ENCODE results near the gene HOOK2.

Gene HOOK2

DNA sequence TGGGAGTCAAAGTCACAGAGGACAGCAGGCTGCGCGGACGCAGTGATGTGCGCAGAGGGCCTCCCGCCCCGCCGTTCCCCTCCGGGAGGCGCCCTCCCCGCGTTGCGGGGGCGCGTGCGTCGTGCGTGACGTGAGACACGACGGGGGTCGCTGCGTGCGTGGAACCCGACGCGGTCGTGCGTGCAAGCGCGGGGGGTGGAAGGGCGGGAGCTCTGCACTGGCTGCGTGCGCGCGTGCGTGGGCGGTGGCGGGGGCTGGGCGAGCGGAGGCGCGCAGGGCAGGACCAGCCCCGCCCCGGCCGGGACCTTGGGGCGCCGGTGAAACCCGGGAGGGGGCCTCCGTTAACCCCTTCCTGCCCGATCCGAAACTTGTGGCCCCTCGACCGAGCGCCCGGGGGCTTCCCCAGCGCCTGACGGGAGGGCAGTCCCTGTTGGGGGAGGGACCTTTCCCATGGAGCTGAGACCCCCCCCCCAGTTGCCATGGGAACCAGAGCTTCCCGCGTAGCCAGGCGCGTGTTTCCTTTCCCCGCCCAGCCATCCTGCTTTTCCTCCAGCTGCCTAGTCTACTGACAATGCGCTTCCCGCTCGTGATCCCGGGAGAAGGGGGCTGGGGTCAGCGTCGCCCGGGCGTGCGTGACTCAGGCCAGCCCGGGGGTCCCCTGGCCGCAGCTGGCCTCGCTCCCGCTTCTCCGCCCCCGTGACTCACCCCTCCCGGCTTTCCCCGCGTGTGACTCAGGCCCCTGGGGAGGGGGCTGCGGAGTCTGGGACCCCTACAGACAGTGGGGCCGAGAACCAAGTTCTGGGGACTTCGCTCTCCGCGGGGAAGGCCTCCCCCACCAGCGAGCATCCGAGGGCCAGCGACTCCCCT lies 7.3 kb upstream of the HOOK2 start:
- DNase-seq, result no peak

DNA sequence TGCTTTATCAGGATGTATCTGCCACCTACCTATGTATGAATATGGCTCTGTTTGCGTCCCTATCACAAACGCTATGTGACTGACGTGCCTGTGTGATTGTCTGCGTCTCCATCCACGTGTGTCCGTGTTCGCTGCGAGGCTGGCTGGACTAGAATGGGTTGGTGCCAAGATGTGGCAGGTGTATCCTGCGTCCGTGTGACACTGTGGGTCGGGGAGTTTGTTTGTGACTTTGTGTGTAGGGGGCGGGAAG lies 6.7 kb upstream of the HOOK2 start:
- no peak for DNase-seq

DNA sequence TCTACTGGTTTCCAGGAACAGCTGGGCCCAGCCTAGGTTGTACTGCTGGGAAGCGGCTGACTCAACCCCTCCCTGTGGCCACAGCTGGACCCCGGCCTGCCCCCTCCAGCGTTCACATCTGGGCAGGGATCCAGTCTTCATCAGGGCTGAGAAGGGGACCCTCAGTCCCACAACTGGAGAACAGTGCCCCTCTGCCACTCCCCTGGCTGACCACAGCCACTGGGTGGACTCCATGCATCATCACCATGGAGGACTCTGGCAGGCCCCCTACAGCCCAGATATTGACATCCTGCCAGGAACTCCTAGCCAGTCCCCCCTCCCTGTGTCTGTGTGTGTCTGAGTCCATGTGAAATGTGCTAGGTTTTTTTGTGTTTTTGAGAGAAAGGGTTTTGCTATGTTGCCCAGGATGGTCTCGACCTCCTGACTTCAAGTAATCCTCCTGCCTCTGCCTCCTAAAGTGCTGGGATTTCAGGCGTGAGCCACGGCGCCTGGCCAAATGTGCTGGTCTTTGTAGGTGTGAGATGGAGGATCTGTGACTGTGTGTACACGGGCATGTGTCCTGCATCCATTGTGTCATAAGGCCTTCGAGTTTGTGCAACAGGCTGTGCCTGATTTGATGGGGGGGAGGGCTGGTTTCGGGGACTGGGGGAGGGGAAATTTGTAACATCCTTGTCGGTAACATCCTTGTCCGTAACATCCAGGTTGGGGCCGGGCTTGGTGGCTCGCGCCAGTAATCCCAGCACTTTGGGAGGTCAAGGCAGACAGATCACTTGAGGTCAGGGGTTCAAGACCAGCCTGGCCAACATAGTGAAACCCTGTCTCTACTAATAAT lies 4.0 kb upstream of the HOOK2 start:
- no peak for DNase-seq

DNA sequence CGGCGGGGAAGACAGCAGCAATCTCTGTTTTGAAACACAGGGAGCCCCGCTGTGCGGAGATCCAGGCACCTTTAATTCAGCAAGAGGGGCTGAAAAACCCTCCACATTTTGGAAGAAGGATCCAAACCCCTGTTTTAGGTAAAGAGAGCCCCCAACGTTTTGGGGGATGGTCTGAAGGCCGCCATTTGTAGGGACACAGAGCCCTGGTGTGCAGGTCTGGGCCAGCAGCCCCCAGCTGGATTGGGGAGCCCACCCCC lies 3.5 kb upstream of the HOOK2 start:
- no peak for DNase-seq

DNA sequence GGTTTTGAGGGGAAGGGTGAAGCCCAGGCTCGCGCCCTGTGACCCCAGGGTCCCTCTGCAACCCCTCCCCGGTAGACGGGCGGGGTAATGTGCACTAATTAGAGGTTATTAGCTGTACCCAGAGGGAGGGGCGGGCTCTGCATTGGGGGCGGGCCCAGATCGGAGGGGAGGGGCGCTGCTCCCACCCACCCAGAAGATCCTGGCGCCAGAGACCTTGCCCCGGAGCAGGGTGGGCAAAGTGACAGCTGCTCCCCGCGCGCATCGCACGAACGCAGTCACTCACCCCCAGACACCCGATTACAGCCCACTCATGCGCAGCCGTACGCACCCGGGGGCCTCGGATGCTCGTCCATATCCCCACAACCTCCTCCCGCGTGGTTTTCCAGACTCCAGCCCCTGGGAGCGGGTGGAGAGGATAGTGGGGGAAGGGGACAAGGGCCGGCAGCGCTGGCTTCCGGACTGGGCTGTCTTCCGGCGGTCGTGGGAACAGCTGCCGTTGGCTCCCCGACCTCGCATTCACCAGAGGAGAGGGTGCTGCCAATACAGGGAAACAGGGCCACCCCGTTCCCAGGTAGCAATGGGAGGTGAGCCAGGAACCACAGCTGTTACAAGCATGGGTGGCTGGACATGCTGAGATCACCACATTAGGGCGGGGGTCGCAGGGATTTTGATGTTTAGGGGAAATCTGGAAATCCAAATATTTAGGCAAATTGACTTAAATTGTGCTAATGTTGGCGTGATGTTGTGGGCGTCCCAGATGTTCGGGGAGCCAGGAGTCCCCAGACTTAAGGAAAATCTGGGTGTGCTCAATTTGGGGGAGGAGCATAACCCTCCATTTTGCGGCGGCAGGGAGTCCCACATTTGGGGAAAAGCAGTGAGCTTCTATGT lies 2.9 kb upstream of the HOOK2 start:
- no peak for DNase-seq

DNA sequence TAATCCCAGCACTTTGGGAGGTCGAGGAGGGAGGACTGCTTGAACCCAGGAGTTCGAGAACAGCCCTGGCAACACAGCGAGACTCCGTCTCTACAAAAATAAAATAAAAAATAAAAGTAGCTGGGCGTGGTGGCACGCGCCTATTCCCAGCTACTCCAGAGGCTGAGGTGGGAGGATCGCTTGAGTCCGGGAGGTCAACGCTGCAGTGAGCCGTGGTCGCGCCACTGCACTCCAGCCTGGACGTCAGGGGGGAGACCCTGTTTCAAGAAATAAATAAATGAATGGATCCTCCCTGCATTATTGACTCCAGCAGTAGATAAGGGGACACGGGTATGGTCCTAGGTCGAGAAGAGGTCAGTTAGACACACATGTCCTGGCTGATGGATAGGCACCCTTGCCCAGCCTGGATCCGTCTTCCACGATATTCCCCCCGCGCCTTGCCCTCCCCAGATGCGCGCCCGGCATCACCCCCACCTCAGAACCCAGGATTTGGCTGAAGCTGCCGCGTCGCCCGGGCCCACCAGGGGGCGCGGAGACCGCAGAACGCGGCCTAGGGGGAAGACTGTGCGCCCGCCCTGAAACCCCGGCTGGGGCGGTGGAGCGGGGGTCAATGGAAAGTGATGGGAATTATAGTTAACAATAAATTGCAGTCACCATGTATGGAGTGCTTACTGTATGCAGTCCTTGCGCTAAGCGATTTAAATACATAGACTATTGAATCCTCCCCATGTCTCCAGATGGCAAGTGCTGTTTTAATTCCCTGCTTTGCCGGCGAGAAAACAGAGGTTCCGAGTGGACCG lies 2.1 kb upstream of the HOOK2 start:
- peak; percentile 24 for DNase-seq

DNA sequence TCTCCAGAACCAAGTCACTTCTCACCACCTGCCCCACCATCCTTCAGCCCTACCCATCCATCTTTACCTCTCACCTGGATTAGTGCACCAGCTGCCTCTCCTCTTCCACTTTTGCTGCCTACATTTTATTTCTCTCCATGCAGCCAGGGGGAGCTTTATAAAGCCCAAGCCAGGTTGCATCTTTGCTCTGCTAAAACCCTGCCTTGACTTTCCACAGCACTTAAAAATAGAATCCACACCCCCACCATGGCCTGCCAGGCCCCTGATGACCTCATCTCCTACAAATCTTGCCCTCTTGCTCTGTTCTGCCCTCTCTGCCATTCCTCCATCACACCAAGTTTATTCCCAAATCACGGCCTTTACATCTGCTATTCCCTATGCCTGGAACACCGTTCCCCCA lies 1.8 kb downstream of the HOOK2 start:
- no peak for DNase-seq

DNA sequence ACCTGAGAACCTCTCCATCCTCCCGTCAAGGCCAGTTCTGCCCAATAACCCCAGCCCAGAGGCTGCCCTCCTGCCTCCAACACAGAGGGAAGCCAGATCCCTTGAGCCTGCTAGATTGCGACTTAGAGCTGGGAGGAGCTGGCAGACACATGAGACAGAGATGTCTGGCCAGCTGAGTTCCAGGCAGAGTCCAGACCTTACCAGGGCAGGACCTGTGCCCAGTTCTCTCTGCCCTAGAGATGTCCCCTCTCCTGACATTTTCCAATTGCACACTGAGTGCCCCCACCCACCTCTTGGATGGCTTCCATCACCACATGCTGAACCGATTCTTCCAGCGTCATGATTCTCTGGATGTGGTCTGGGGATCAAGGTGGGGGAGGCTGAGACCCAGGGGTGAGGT lies 3.0 kb downstream of the HOOK2 start:
- DNase-seq, result no peak

DNA sequence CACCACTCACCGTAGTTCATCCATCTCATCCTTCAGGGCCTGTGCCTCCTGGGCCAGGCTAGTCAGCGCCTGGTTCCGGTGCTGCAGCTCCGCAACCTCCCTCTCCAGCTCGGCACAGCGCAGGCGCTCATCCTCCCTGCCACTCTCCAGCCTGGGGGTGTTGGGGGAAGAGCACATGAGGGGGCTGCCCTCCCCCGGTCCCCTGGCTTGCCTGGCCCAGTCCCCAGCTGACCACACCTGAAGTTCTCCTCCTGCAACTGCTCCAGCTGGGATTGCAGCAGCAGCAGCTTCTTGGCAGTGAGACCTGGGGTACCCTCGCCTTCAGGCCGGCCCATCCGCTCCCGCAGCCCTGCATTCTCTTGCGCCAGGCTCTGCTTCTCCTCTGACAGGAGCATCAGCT lies 4.4 kb downstream of the HOOK2 start:
- no peak for DNase-seq

DNA sequence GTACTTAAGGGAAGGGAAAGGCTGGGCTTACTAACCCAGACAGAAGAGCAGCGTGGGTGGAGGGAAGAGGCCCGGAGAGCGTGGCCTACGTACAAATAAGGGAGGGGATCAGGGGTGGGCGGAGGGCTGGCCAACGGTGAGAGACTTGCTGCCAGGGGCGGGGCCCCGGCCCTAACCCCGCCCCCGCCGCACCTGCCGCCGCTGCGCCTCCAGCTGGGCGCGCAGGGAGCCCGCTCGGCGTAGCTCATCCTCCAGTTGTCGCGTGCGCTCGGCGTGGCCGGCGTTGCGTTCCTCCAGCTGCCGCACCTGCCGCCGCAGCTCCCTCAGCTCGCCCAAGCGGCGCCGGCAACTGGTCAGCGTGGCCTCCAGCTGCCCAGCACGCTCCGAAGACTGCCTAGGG lies 5.7 kb downstream of the HOOK2 start:
- no peak for DNase-seq

DNA sequence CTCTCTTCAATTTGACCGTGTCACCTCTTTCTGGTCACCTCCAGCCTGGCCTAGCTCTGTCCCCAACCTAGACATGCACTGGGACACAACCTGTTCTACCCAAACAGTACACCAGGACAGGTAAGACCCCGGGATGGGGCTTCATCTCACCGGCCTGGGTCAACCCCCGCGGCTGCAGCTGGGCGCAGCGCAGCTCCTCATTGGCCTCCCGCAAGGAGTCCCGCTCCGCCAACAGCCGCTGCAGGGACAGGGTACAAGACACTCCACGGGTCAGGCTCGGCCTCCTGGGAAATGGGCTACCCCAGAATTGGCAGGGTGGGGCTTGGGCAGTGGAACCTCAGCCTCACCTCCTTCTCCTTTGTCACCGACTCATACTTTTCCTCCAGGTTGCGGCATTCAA lies 7.7 kb downstream of the HOOK2 start:
- no peak for DNase-seq

DNA sequence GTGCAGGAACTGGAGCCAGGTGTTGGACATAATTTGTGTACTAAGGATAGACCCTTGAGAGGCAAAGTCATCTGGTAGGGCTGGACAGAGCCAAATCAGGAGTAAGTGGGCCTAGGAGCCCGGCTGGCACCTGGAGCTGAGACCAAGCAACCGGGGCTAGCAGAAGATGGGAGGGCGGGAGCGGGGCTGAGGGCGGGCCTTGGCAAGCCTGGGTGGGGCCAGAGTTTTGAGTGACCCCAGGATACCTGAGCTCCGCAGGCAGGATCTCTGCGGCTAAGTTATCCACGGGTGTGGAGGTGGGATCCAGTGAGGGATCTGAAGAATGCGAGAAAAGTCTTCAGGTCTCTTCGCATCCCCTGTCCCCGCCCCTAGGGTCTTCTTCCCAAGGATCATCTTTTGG lies 8.2 kb downstream of the HOOK2 start:
- no peak for DNase-seq

DNA sequence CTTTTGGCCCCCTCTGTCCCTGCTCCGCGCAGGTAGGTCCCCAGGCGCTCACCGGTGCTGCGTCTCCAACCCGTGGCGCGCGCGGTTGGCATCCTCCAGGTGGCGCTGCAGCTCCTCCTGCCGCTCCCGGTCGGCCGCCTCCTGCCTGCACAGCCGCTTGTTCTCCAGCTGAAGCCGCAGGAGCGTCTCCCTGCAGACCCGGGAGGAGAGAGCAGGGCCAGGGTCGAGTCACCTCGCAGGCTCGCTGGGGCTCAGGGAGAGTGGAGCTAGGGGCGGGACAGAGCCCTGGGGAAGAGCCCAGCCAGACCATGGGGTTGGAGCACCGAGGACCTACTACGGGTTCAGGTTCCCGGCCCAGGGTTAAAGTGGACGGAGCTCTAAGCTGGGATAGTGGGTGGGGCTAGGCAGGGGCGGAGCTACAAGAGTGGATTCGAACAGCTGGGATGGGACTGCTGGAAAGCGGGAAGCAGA lies 9.3 kb downstream of the HOOK2 start:
- DNase-seq, result peak; percentile 69

DNA sequence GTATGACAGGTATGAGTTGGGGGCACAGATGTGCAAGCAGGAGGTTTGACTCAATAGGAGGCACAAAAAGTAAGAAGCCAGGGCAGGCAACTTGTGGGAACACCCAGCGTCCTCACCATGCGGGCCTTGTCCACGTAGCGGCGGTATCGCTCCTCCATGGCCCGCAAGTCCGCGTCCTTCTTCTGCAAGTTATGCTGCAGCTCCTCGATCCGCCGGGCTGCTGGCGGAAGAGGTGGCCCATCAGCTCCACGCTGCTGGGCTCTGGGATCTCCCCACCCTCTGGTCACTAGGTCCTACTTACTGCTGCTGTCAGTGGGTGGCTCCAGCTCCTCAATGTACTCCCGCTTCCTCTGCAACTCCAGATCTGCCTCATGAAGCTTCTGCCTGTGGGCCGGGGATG lies 10.7 kb downstream of the HOOK2 start:
- no peak for DNase-seq

DNA sequence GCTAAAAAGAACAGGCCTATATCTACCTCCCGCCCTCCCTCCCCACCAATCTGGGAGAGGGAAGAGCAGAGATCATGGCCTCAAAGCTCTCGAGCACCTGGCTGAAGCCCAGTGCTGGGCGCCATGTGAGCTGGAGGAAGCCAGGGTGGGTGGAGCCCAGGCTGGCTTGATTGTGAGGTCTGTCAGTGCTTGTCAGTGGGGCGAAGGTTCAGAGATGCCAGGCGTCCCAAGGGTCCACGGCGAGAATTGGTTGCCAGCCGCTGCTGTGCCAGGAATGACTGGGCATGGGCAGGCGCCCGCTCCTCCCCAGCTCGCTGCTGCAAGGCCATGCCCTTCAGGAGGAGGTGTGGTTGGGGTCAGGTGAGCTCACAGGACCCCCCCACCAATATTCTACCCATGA lies 12.3 kb downstream of the HOOK2 start:
- no peak for DNase-seq

DNA sequence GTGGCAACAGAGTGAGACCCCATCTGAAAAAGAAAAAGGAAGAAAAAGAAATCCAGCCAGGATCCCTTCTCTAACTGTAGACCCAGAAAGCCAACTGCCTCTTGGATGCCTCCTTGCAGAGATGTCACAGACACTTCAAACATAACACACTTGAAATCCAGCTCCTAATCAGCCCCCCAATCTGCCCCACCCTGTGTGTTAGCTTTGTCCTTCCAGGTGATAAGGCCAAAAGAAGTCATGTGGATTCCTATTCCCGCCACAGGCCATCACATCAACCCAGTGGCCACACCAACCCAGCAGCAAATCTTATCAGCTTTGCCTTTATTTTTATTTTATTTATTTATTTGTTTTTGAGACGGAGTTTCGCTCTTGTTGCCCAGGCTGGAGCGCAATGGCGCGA lies 15.7 kb downstream of the HOOK2 start:
- no peak for DNase-seq

DNA sequence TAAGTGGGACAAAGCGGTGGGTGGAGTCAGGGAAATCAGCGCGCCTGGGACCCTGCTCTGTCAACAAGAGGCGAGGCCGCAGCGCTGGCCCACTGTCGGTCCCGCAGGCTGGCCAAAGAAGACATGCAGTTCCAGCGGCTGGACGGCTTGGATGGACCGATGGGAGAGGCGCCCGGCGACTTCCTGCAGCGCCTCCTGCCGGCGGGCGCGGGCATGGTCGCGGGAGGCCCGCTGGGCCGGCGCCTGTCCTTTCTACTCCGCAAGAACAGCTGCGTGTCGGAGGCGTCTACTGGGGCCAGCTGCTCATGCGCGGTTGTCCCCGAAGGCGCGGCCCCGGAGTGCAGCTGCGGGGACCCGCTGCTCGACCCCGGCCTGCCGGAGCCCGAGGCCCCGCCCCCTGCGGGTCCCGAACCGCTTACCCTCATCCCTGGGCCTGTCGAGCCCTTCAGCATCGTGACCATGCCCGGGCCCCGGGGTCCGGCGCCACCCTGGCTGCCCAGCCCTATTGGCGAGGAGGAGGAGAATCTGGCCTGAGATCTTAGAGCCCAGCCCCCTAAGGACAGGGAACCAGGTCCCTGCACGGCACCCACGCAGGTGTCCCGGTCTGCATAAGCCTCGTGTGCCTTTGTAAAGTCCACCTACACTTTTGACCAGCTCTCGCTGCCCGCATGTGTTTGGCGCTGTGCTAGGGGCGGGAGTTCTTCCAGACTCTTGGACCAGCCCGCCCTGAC lies 17.6 kb downstream of the HOOK2 start:
- DNase-seq, result no peak

DNA sequence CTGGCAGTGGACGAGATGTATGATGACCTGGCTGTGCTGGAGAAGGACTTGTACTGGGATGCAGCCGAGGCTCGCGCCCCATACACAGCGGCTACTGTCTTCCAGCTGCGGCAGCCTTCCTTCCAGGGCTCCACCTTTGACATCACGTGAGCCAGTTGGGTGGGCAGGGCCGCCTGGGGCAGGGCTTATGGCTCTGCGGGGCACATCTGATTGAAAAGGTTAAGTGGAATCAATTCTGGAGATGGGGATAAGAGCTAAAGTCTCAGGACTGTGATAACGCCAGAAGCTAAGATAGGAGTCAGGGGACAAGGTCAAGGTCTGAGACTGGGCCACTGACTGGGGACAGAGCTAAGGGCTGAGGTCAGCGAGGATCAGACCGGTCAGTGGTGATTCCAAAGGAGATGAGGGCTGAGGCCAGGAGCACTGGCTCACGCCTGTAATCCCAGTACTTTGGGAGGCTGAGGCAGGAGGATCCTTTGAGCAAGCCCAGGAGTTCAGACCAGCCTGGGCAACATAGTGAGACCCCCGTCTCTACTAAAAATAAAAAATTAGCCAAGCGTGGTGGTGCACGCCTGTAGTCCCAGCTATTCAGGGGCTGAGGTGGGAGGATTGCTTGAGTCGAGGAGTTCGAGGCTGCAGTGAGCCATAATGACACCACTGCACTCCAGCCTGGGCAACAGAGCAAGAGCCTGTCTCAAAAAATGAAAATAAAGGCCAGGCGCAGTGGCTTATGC lies 19.0 kb downstream of the HOOK2 start:
- DNase-seq, result no peak

DNA sequence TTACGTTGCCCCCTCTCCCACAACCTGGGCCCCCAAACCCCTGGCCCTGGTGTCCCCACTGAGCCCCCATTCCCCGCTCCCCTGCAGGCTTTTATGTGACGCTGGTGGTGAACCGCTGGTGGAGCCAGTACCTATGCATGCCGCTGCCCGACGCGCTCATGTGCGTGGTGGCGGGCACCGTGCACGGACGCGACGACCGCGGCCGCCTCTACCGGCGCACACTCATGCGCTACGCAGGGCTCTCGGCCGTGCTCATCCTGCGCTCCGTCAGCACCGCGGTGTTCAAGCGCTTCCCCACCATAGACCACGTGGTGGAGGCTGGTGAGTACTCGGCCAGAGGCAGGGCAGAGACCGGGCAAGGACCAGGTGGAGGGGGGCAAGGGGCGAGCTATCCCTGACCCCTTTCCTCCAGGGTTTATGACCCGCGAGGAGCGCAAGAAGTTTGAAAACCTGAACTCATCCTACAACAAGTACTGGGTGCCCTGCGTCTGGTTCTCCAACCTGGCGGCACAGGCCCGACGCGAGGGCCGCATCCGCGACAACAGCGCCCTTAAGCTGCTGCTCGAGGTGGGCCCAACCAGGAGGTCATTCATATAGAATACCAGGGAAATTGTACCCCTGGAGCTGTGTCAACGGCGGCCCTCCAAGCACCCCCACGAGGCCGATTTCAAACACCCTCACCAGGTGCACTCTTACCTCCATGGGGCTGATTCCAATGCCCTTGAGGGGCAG lies 20.7 kb downstream of the HOOK2 start:
- DNase-seq, result no peak

DNA sequence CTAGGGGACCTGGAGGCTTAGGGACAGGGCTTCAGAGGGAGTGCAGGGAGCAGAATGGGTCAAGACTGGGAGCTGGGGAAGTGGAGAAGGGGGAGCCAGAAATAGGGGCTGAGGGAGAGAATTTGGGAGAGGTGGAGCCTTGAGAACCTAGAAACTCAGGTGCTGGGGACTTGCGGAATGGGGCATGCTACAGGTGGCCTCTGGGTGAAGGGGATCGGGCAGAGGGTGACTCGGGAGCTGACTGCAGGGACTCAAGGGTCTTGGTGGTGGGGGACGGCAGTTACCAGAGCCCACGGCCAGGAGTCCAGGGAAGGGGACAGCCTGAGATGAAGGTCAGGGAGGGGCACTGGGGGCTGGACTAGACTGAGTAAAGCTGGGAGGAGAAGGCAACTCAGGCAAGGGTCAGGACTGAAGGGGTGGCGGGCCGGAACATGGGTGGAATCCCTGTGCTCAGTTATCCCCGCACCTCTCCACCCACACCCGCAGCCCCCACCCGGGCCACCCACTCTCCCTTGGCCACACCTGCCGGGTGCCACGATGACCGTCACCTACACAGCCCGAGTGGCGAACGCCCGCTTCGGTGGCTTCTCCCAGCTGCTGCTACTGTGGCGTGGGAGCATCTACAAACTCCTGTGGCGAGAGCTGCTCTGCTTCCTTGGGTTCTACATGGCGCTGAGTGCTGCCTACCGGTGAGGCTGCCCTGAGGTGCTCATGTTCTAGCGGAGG lies 23.1 kb downstream of the HOOK2 start:
- no peak for DNase-seq
